Hematopoietic multipotent progenitor cell treated with erythropoietin and hydrocortisone succinate and interleukin-3 and kit ligand, for 4 days (in vitro differentiated cells): ENCODE data around the gene BMPR1B.

Source experiments
- DNase-seq: peaks from one replicate; pipeline ENCODE4 v3.0.0-alpha.2; 2015

The BMPR1B gene

GRCh38 chr4:94918543-94918942, 160.8 kb downstream of the BMPR1B start:
- no peak for DNase-seq

GRCh38 chr4:94920369-94920768, 162.6 kb downstream of the BMPR1B start:
- no peak for DNase-seq

- DNase-seq, result no peak
Observed at GRCh38 chr4:94924566-94924965, 166.8 kb downstream of the BMPR1B start.

- no peak for DNase-seq
Observed at GRCh38 chr4:94925764-94926347, 168.1 kb downstream of the BMPR1B start.

- no peak for DNase-seq
Observed at GRCh38 chr4:94926936-94927335, 169.2 kb downstream of the BMPR1B start.

GRCh38 chr4:94927696-94928095, 169.9 kb downstream of the BMPR1B start:
- DNase-seq, result no peak

- DNase-seq, result no peak
Observed at GRCh38 chr4:94929696-94930095, 171.9 kb downstream of the BMPR1B start.

- DNase-seq, result no peak
Observed at GRCh38 chr4:94931626-94932025, 173.9 kb downstream of the BMPR1B start.

GRCh38 chr4:94932366-94932765, 174.6 kb downstream of the BMPR1B start:
- no peak for DNase-seq

- no peak for DNase-seq
Observed at GRCh38 chr4:94933799-94934198, 176.0 kb downstream of the BMPR1B start.

GRCh38 chr4:94934201-94934600, 176.4 kb downstream of the BMPR1B start:
- DNase-seq, result no peak

GRCh38 chr4:94934864-94935263, 177.1 kb downstream of the BMPR1B start:
- no peak for DNase-seq

- DNase-seq, result no peak
Observed at GRCh38 chr4:94936854-94937253, 179.1 kb downstream of the BMPR1B start.

- DNase-seq, result no peak
Observed at GRCh38 chr4:94939791-94940519, 182.2 kb downstream of the BMPR1B start.

- DNase-seq, result no peak
Observed at GRCh38 chr4:94940520-94940908, 182.8 kb downstream of the BMPR1B start.

- DNase-seq, result no peak
Observed at GRCh38 chr4:94941706-94942105, 184.0 kb downstream of the BMPR1B start.

GRCh38 chr4:94944726-94945125, 187.0 kb downstream of the BMPR1B start:
- DNase-seq, result no peak

- DNase-seq, result no peak
Observed at GRCh38 chr4:94947681-94948108, 189.9 kb downstream of the BMPR1B start.

GRCh38 chr4:94954251-94954650, 196.5 kb downstream of the BMPR1B start:
- DNase-seq, result no peak

GRCh38 chr4:94957030-94957429, 199.3 kb downstream of the BMPR1B start:
- DNase-seq, result no peak

- DNase-seq, result no peak
Observed at GRCh38 chr4:94959307-94959706, 201.6 kb downstream of the BMPR1B start.

GRCh38 chr4:94960708-94961107, 203.0 kb downstream of the BMPR1B start:
- no peak for DNase-seq

GRCh38 chr4:94961420-94961819, 203.7 kb downstream of the BMPR1B start:
- no peak for DNase-seq

GRCh38 chr4:94962484-94962883, 204.7 kb downstream of the BMPR1B start:
- DNase-seq, result no peak

- no peak for DNase-seq
Observed at GRCh38 chr4:94965852-94966251, 208.1 kb downstream of the BMPR1B start.
